Transverse colon (tissue), 4 donors: ENCODE measurements around the gene ZNF236.

ENCODE experiments used
- CTCF ChIP-seq, 5 experiments: fragments of 200-600 bp in 3 of 5; fragments of 450-650 bp in 2 of 5; sonication (generic) in 3 of 5; IDR thresholded peaks; 1 replicate in 2 of 5; 2 replicates in 3 of 5; pipeline ENCODE4 v1.5.1; 2016 to 2017; ENCODE audit warnings: antibody characterized with exemption in 5 of 5, inconsistent platforms in 3 of 5, mild to moderate bottlenecking in 2 of 5, moderate library complexity in 1 of 5
- EP300 ChIP-seq: sonication (generic); formaldehyde crosslinking; IDR thresholded peaks from one replicate; pipeline ENCODE4 v1.6.1; 2017; ENCODE audit warnings: antibody characterized with exemption, low read depth
- POLR2A ChIP-seq: fragments of 450-650 bp; IDR thresholded peaks from one replicate; pipeline ENCODE4 v1.6.1; 2016; ENCODE audit warnings: antibody characterized with exemption, mild to moderate bottlenecking, moderate library complexity
- POLR2AphosphoS5 ChIP-seq, 3 donors: sonication (generic); formaldehyde crosslinking; IDR thresholded peaks; one replicate each; pipeline ENCODE4 v1.6.1; 2016; ENCODE audit warnings: antibody characterized with exemption in 3 of 3

GRCh38 chr18:77014538-77014937 lies 192.2 kb downstream of the ZNF236 start:
- no peak for TF ChIP-seq CTCF (IDR thresholded peaks at IDR 0.05)
- TF ChIP-seq EP300, result no peak
- TF ChIP-seq POLR2AphosphoS5 (IDR thresholded peaks at IDR 0.05), result no peak
- TF ChIP-seq POLR2A, result no peak
